HEK293 (cell line): ENCODE data around the gene TTC33.

Source experiments
- CTCF ChIA-PET: fragments of 350-600 bp; formaldehyde crosslinking; extraction: SDS; loops from one replicate; lab custom pipeline; 2021; ENCODE audit warnings: antibody characterized with exemption; lab: Yijun Ruan, JAX
- POLR2A ChIA-PET: fragments of 300-600 bp; formaldehyde crosslinking; extraction: SDS; loops from one replicate; lab custom pipeline; 2020; ENCODE audit warnings: antibody characterized with exemption, inconsistent platforms; lab: Yijun Ruan, JAX
- H3K27ac ChIP-seq: fragments of 200-500 bp; sonication (Bioruptor generic); 2 replicates; pipeline ENCODE4 v1.5.1; 2014; ENCODE audit warnings: low read depth, low read length, control low read depth, inconsistent platforms; ENCODE audit errors: extremely low read depth
- H3K36me3 ChIP-seq, 2 experiments: fragments of 200-500 bp in 1 of 2; sonication (Bioruptor generic) in 1 of 2; 1 replicate in 1 of 2; 2 replicates in 1 of 2; pipeline ENCODE4 v1.5.1; 2014 to 2017; ENCODE audit warnings: inconsistent platforms in 2 of 2, low read length in 2 of 2; ENCODE audit not compliant: control insufficient read depth in 2 of 2, insufficient read depth in 1 of 2
- H3K4me1 ChIP-seq: fragments of 200-500 bp; sonication (Bioruptor generic); 2 replicates; pipeline ENCODE4 v1.5.1; 2014; ENCODE audit warnings: mild to moderate bottlenecking, low read length, inconsistent platforms; ENCODE audit not compliant: control insufficient read depth, insufficient read depth
- H3K4me3 ChIP-seq: 2 replicates; pipeline ENCODE4 v1.5.1; 2011; ENCODE audit warnings: low read depth, mild to moderate bottlenecking, control low read depth, low read length, moderate library complexity
- H3K9me3 ChIP-seq: fragments of 200-500 bp; sonication (Bioruptor generic); 2 replicates; pipeline ENCODE4 v1.5.1; 2014; ENCODE audit warnings: low read depth, low read length, inconsistent platforms; ENCODE audit not compliant: control insufficient read depth, insufficient read depth
- IKZF3 ChIP-seq: fragments of 450-650 bp; IDR thresholded peaks from 2 replicates; pipeline ENCODE4 v1.5.0; 2018; ENCODE audit warnings: missing biosample characterization, mild to moderate bottlenecking, missing genetic modification characterization, moderate library complexity
- MZF1 ChIP-seq: fragments of 450-650 bp; formaldehyde crosslinking; IDR thresholded peaks from 2 replicates; pipeline ENCODE4 v1.5.1; 2017; ENCODE audit warnings: missing biosample characterization, missing genetic modification characterization, borderline replicate concordance
- REPIN1 ChIP-seq: fragments of 450-650 bp; formaldehyde crosslinking; IDR thresholded peaks from 2 replicates; pipeline ENCODE4 v1.5.1; 2017; ENCODE audit warnings: missing biosample characterization, missing genetic modification characterization, low read depth
- YY2 ChIP-seq: fragments of 450-650 bp; formaldehyde crosslinking; IDR thresholded peaks from 2 replicates; pipeline ENCODE4 v1.5.1; 2016; ENCODE audit warnings: missing biosample characterization, missing genetic modification characterization
- ZNF132 ChIP-seq: fragments of 450-650 bp; formaldehyde crosslinking; IDR thresholded peaks from 2 replicates; pipeline ENCODE4 v1.5.1; 2017; ENCODE audit warnings: missing biosample characterization, missing genetic modification characterization, borderline replicate concordance
- ZNF157 ChIP-seq: fragments of 450-650 bp; formaldehyde crosslinking; IDR thresholded peaks from 2 replicates; pipeline ENCODE4 v1.5.1; 2016; ENCODE audit warnings: missing biosample characterization, missing genetic modification characterization
- ZNF211 ChIP-seq: fragments of 450-650 bp; formaldehyde crosslinking; IDR thresholded peaks from 2 replicates; pipeline ENCODE4 v1.5.1; 2016; ENCODE audit warnings: low read depth, missing biosample characterization, missing genetic modification characterization
- ZNF214 ChIP-seq: fragments of 450-650 bp; formaldehyde crosslinking; IDR thresholded peaks from 2 replicates; pipeline ENCODE4 v1.5.1; 2017; ENCODE audit warnings: missing biosample characterization, mild to moderate bottlenecking, missing genetic modification characterization, borderline replicate concordance
- ZNF23 ChIP-seq: fragments of 450-650 bp; formaldehyde crosslinking; IDR thresholded peaks from 2 replicates; pipeline ENCODE4 v1.5.1; 2016; ENCODE audit warnings: missing biosample characterization, missing genetic modification characterization, borderline replicate concordance
- ZNF266 ChIP-seq: fragments of 450-650 bp; formaldehyde crosslinking; IDR thresholded peaks from 2 replicates; pipeline ENCODE4 v1.5.1; 2016; ENCODE audit warnings: missing biosample characterization, missing genetic modification characterization, low read depth
- ZNF341 ChIP-seq: fragments of 450-650 bp; formaldehyde crosslinking; IDR thresholded peaks from 2 replicates; pipeline ENCODE4; 2016; ENCODE audit warnings: low read depth, missing biosample characterization, missing genetic modification characterization
- ZNF354C ChIP-seq: fragments of 450-650 bp; formaldehyde crosslinking; IDR thresholded peaks from 2 replicates; pipeline ENCODE4 v1.5.1; 2016; ENCODE audit warnings: missing biosample characterization, missing genetic modification characterization, low read depth, borderline replicate concordance
- ZNF37A ChIP-seq: fragments of 450-650 bp; IDR thresholded peaks from 2 replicates; pipeline ENCODE4 v1.5.1; 2018; ENCODE audit warnings: missing biosample characterization, missing genetic modification characterization
- ZNF394 ChIP-seq: fragments of 450-650 bp; formaldehyde crosslinking; IDR thresholded peaks from 2 replicates; pipeline ENCODE4 v1.5.1; 2016; ENCODE audit warnings: missing biosample characterization, missing genetic modification characterization, mild to moderate bottlenecking, moderate library complexity, borderline replicate concordance
- ZNF398 ChIP-seq: fragments of 450-650 bp; formaldehyde crosslinking; IDR thresholded peaks from 2 replicates; pipeline ENCODE4 v1.5.1; 2017; ENCODE audit warnings: missing biosample characterization, missing genetic modification characterization
- ZNF514 ChIP-seq: fragments of 450-650 bp; formaldehyde crosslinking; IDR thresholded peaks from 2 replicates; pipeline ENCODE4 v1.5.1; 2016; ENCODE audit warnings: missing biosample characterization, missing genetic modification characterization
- ZNF580 ChIP-seq: fragments of 450-650 bp; formaldehyde crosslinking; IDR thresholded peaks from 2 replicates; pipeline ENCODE4 v1.5.1; 2016; ENCODE audit warnings: missing biosample characterization, missing genetic modification characterization
- ZNF639 ChIP-seq: fragments of 450-650 bp; formaldehyde crosslinking; IDR thresholded peaks from 2 replicates; pipeline ENCODE4 v1.5.1; 2016; ENCODE audit warnings: missing biosample characterization, missing genetic modification characterization
- ZNF658 ChIP-seq: fragments of 450-650 bp; formaldehyde crosslinking; IDR thresholded peaks from 2 replicates; pipeline ENCODE4; 2016; ENCODE audit warnings: missing biosample characterization, missing genetic modification characterization
- ZNF704 ChIP-seq: fragments of 450-650 bp; formaldehyde crosslinking; IDR thresholded peaks from 2 replicates; pipeline ENCODE4 v1.5.1; 2016; ENCODE audit warnings: missing biosample characterization, missing genetic modification characterization
- ZNF747 ChIP-seq: fragments of 450-650 bp; formaldehyde crosslinking; IDR thresholded peaks from 2 replicates; pipeline ENCODE4 v1.5.1; 2016; ENCODE audit warnings: missing biosample characterization, missing genetic modification characterization
- ZSCAN16 ChIP-seq: fragments of 450-650 bp; formaldehyde crosslinking; IDR thresholded peaks from 2 replicates; pipeline ENCODE4 v1.5.1; 2016; ENCODE audit warnings: missing biosample characterization, missing genetic modification characterization
- TF ChIP-seq, protein P1 (sequence below): fragments of 450-650 bp; formaldehyde crosslinking; IDR thresholded peaks from 2 replicates; pipeline ENCODE4 v1.5.1; 2016; ENCODE audit warnings: missing biosample characterization, missing genetic modification characterization

Gene TTC33

GRCh38 chr5:40780199-40780598, 24.4 kb upstream of the TTC33 start (continued):
- TF ChIP-seq ZNF658 (tag by site-specific recombination) (no peak), ZNF398 (tag by site-specific recombination) (no peak), ZNF132 (tag by site-specific recombination) (no peak)

DNA sequence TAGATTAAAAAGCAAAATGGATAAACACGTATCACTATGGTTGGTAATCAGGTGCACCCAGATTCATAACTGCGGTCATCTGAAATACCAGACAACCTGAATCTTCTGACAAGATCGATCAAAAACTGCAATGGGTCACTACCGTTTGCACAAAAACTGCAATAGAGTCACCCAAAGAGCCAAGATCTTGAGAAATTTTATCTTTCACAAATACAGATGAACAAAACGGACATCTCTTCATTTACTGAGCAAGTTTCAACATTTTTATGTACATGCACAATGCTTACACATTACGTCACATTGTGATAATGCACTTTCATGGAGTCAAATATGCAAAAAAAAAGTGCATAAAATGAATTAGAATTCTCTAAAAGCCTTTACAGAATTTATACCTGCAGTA, 23.8 kb upstream of the TTC33 start:
- no peak for TF ChIP-seq ZNF37A (tag by site-specific recombination)
- TF ChIP-seq ZNF514 (tag by site-specific recombination): no peak
- TF ChIP-seq ZNF580 (tag by site-specific recombination): no peak
- no peak for TF ChIP-seq ZSCAN16
- no peak for TF ChIP-seq ZNF214 (tag by site-specific recombination)
- no peak for TF ChIP-seq ZNF266 (tag by site-specific recombination)
- TF ChIP-seq ZNF157 (tag by site-specific recombination): no peak
- no peak for TF ChIP-seq ZNF341 (tag by site-specific recombination)
- TF ChIP-seq ZNF704 (tag by site-specific recombination): no peak
- TF ChIP-seq YY2 (tag by site-specific recombination): no peak
- no peak for TF ChIP-seq ZNF211 (tag by site-specific recombination)
- TF ChIP-seq IKZF3 (tag by site-specific recombination): no peak
- TF ChIP-seq ZNF23 (tag by site-specific recombination): no peak
- no peak for TF ChIP-seq ZNF354C (tag by site-specific recombination)
- TF ChIP-seq ZNF639: no peak
- TF ChIP-seq, protein P1, sequence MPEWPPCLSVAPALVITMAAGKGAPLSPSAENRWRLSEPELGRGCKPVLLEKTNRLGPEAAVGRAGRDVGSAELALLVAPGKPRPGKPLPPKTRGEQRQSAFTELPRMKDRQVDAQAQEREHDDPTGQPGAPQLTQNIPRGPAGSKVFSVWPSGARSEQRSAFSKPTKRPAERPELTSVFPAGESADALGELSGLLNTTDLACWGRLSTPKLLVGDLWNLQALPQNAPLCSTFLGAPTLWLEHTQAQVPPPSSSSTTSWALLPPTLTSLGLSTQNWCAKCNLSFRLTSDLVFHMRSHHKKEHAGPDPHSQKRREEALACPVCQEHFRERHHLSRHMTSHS (tag by site-specific recombination): no peak
- TF ChIP-seq ZNF394 (tag by site-specific recombination): no peak
- TF ChIP-seq REPIN1: no peak
- no peak for TF ChIP-seq MZF1 (tag by site-specific recombination)
- no peak for TF ChIP-seq ZNF747 (tag by site-specific recombination)
- POLR2A ChIA-PET: no interaction called here
- peaks cover 19% of the 10 kb centered on the region in 2 experiments for H3K36me3 ChIP-seq
- no peaks in the 10 kb centered on the region for H3K9me3 ChIP-seq
- no peak overlapping the region for H3K4me3 ChIP-seq
- peaks cover 16% of the 10 kb centered on the region for H3K4me1 ChIP-seq
- CTCF ChIA-PET: no interaction called here
- no peak overlapping the region for H3K27ac ChIP-seq
